A549 treated with CpdA at 1 μM for 4 hours (cell line): ENCODE results near the gene APBB3. TPM values are rescaled to one million over a fixed set of nuclear protein-coding genes. Genes with fewer than 3 reads are reported as not detected.

Experiments
- total RNA-seq: library from RNA; stranded (reverse); fragments of 200-300 nt; extraction: Qiagen RNA extraction; gene quantifications from 5 replicates; pipeline ENCODE4 v1.2.3, GENCODE V29; 2022; ENCODE audit warnings: low read depth

Gene APBB3, protein sequence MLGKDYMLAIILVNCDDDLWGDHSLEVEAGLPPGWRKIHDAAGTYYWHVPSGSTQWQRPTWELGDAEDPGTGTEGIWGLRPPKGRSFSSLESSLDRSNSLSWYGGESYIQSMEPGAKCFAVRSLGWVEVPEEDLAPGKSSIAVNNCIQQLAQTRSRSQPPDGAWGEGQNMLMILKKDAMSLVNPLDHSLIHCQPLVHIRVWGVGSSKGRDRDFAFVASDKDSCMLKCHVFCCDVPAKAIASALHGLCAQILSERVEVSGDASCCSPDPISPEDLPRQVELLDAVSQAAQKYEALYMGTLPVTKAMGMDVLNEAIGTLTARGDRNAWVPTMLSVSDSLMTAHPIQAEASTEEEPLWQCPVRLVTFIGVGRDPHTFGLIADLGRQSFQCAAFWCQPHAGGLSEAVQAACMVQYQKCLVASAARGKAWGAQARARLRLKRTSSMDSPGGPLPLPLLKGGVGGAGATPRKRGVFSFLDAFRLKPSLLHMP
- total RNA-seq = 4.9 to 7.7 TPM (median 6.0 TPM) in 5 replicates

DNA sequence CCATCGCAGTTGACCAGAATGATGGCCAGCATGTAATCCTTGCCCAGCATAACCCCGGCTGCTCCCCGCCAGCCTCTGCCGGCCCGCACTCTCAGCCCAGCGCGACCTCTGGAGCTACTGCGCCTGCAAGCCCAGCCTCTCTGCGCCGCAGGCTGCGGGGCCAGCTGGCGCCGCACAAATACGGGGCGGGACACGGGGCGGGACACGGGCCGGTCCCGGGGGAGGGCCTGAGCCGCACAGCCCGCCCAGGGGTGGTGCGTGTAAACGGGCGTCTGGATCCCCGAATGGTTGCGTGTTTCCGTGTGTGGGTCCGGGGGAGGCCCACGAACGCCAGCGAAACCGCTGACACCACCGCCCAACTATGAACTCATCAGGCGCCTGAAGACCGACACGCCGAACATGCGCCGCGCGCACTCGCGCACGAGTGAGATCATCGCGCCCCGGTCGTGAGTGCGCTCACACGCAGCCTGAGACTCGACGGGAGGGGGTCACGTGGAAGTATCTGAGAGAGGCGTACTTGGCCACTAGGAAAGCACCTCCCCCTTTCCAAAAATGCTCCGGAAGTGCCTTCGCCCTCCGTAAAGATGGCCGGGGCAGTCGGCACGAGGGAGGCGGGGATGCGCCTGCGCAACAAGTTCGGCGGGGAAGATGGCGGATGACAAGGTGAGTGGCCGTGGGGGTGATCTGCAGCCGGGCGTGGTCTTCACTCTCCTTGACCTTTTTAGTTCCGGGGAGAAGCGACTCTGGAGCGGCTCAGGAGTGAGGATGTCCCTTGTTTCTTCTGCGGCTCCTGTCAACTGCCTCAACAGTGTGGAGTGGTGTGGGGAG is at the start of gene APBB3, which contains the start of gene SLC35A4:
Gene APBB3 (minus strand): TSS at position 403 of the 828 bp plus-strand sequence. CDS start 353 bp downstream, at position 50.
Gene SLC35A4 (plus strand): TSS at position 633 of the 828 bp plus-strand sequence. CDS start 2,342 bp downstream, outside the sequence.

DNA sequence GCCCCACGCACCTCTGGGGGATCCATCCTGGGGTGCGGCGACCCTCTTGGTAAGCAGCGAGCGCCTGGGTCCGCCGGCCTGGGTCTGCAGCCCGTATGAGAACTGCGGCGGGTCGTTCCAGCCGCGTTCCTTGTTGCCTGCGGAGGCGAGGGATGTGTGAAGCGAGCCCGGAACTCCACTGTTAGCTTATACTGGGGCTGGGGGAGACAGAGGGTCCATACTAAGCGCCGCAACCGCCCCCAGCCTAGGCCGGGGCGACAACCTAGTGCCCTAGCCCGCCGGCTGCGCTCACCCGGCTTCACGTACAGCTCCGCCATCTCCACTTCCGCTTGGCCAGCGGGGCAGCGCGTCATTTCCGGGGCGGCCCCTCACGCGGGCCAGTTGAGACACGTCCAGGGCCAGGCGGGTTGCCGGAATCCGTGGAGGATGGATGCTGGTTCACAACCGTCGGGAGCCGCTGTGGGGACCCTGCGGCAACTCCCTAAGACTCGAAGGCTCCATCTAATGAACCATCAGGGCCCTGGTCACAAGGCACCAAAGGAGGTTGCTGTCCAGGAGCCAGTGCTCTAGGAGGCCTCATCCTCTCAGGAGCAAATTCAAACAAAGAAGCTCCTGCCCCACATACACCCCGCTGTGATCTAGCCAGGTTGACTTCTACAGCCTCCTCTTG is 7.1 kb downstream of the APBB3 start, which contains the start of gene SRA1:
Gene SRA1 (minus strand): TSS at position 338 of the 670 bp plus-strand sequence. CDS start 21 bp downstream, at position 317.

DNA sequence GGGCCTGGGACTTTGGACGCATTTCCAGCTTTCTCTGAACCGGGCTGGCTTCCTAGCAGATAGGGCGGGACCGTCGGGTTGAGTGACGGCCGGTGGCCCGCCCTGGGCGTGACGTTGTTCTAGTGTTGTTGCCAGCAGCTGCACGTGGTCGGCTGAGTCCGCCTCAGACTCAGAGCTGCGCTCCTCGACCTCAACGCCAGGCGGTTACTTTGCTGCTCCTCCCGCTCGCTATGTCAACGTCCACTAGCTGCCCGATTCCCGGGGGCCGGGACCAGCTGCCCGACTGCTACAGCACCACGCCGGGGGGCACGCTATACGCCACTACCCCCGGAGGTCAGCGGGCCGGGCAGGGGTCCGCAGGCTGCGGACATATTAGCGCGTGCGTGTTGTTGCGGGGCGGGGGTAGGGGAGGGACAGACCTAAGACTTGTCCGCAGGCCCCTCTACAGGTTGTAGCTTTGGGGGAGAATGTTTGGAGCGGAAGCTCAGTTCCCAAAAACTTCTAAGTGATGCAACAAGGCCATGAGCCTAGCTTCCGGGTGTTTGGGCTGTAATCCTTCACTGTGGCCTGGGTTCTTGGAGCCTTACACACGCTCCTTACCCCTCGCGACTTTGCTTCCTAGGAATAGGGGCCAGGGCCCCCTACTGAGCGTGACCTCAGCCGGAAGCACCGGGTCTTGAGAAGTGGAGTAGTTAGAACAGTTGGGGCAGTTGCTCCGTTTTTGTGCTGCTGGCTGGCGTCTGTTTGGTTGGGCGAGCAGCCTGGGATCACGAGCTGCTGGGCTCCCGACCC is 16.7 kb downstream of the APBB3 start, which contains the start of gene EIF4EBP3:
Gene EIF4EBP3 (plus strand): TSS at position 155 of the 792 bp plus-strand sequence. CDS start 76 bp downstream, at position 231.

Other genes starting within 250 kb of the APBB3 start
- 6.5 to 7.8 TPM (median 7.5 TPM) in 5 replicates for gene HBEGF, start 218.0 kb downstream of the APBB3 start, total RNA-seq
- 0.01 TPM in 1 of 5 replicates, not detected in the others for gene SLC4A9, start 204.4 kb downstream of the APBB3 start, total RNA-seq
- gene ANKHD1, start 162.8 kb downstream of the APBB3 start, total RNA-seq = 42.8 to 60.9 TPM (median 50.4 TPM) in 5 replicates
- 1.3 to 5.0 TPM (median 2.1 TPM) in 5 replicates for gene EIF4EBP3, start 16.9 kb downstream of the APBB3 start, total RNA-seq
- gene SRA1, start 7.1 kb downstream of the APBB3 start, total RNA-seq = 37.6 to 53.3 TPM (median 45.8 TPM) in 5 replicates
- gene SLC35A4, start 230 bp upstream of the APBB3 start, total RNA-seq = 74.7 to 85.5 TPM (median 78.4 TPM) in 5 replicates
- 3.6 to 5.6 TPM (median 4.4 TPM) in 5 replicates for gene CD14, start 68.6 kb upstream of the APBB3 start, total RNA-seq
- 9.6 to 15.1 TPM (median 13.0 TPM) in 5 replicates for gene TMCO6, start 74.9 kb upstream of the APBB3 start, total RNA-seq
- gene NDUFA2, start 83.0 kb upstream of the APBB3 start, total RNA-seq = 108 to 128 TPM (median 123 TPM) in 5 replicates
- 94.9 to 140 TPM (median 98.2 TPM) in 5 replicates for gene IK, start 83.2 kb upstream of the APBB3 start, total RNA-seq
- 29.2 to 32.4 TPM (median 29.6 TPM) in 5 replicates for gene WDR55, start 100.3 kb upstream of the APBB3 start, total RNA-seq
- gene DND1, start 109.0 kb upstream of the APBB3 start, total RNA-seq = 0.47 to 1.0 TPM (median 0.82 TPM) in 5 replicates
- gene HARS1, start 126.8 kb upstream of the APBB3 start, total RNA-seq = 81.3 to 85.6 TPM (median 83.4 TPM) in 5 replicates
- 34.5 to 44.5 TPM (median 38.9 TPM) in 5 replicates for gene HARS2, start 126.9 kb upstream of the APBB3 start, total RNA-seq
- 81.8 to 121 TPM (median 90.3 TPM) in 5 replicates for gene ZMAT2, start 135.8 kb upstream of the APBB3 start, total RNA-seq
- gene PCDHA1, start 221.5 kb upstream of the APBB3 start, total RNA-seq = 0.12 to 0.23 TPM (median 0.21 TPM) in 5 replicates
- gene PCDHA2, start 230.3 kb upstream of the APBB3 start, total RNA-seq = 0.03 to 0.10 TPM (median 0.05 TPM) in 5 replicates
- 0.74 to 1.1 TPM (median 0.91 TPM) in 5 replicates for gene PCDHA3, start 236.5 kb upstream of the APBB3 start, total RNA-seq
- 1.4 to 2.0 TPM (median 1.7 TPM) in 5 replicates for gene PCDHA4, start 242.5 kb upstream of the APBB3 start, total RNA-seq